GM23338 (cell line): Measurements from ENCODE around the gene SLF2. TPM values are rescaled to one million over a fixed set of nuclear protein-coding genes. Genes with fewer than 3 reads are reported as not detected.

ENCODE experiments used
- ATAC-seq: fragments of 200-7000 bp; cut with Tn5 transposase; 3 replicates; pipeline ENCODE4 v1.9.1; 2020
- DNase-seq: peaks from one replicate; pipeline ENCODE4 v3.0.0-alpha.2; 2015; ENCODE audit warnings: low spot score
- H2AFZ ChIP-seq: fragments of 200-600 bp; sonication (generic); 2 replicates; pipeline ENCODE4 v1.8.0; 2016; ENCODE audit warnings: antibody characterized with exemption, mild to moderate bottlenecking, moderate library complexity
- H3F3A ChIP-seq: fragments of 200-600 bp; sonication (generic); replicated peaks from 2 replicates; pipeline ENCODE4 v1.8.0; 2017; ENCODE audit warnings: antibody characterized with exemption, mixed run types, low read depth
- H3K27ac ChIP-seq: fragments of 200-600 bp; sonication (generic); 2 replicates; pipeline ENCODE4 v1.6.1; 2016; ENCODE audit warnings: low read depth
- H3K27me3 ChIP-seq: fragments of 200-600 bp; sonication (generic); 2 replicates; pipeline ENCODE4 v1.8.0; 2016; ENCODE audit warnings: mild to moderate bottlenecking, mixed run types, moderate library complexity; ENCODE audit not compliant: insufficient read depth
- H3K36me3 ChIP-seq: fragments of 200-600 bp; sonication (generic); 2 replicates; pipeline ENCODE4 v1.8.0; 2016; ENCODE audit warnings: mild to moderate bottlenecking; ENCODE audit not compliant: insufficient read depth
- H3K4me1 ChIP-seq: fragments of 200-600 bp; sonication (generic); 2 replicates; pipeline ENCODE4 v1.8.0; 2016; ENCODE audit warnings: mild to moderate bottlenecking, moderate library complexity; ENCODE audit not compliant: insufficient read depth
- H3K4me2 ChIP-seq: fragments of 200-600 bp; sonication (generic); 2 replicates; pipeline ENCODE4 v1.7.1; 2017; ENCODE audit warnings: mixed run types
- H3K4me3 ChIP-seq: fragments of 200-600 bp; sonication (generic); 2 replicates; pipeline ENCODE4 v1.6.1; 2016; ENCODE audit warnings: mixed run types
- H3K79me2 ChIP-seq: fragments of 200-600 bp; sonication (generic); replicated peaks from 2 replicates; pipeline ENCODE4 v1.8.0; 2017; ENCODE audit warnings: mild to moderate bottlenecking; ENCODE audit not compliant: insufficient read depth
- H3K9me2 ChIP-seq: fragments of 200-600 bp; sonication (generic); 2 replicates; pipeline ENCODE4 v1.8.0; 2017; ENCODE audit not compliant: insufficient read depth
- H4K20me1 ChIP-seq: fragments of 200-600 bp; sonication (generic); replicated peaks from 2 replicates; pipeline ENCODE4 v1.8.0; 2017; ENCODE audit warnings: mild to moderate bottlenecking; ENCODE audit not compliant: insufficient read depth
- H3K27ac Mint-ChIP-seq: 2 replicates; pipeline ENCODE4 v1.8.0; 2020; ENCODE audit warnings: inconsistent platforms, mild to moderate bottlenecking, moderate library complexity, mixed read lengths
- H3K27me3 Mint-ChIP-seq: 3 replicates; pipeline ENCODE4 v1.8.0; 2022; ENCODE audit warnings: low read depth, mild to moderate bottlenecking, moderate library complexity, mixed read lengths, inconsistent platforms; ENCODE audit not compliant: insufficient read depth, poor library complexity
- H3K36me3 Mint-ChIP-seq: 3 replicates; pipeline ENCODE4 v1.8.0; 2021; ENCODE audit warnings: low read depth, mild to moderate bottlenecking, inconsistent platforms, moderate library complexity, mixed read lengths
- H3K4me1 Mint-ChIP-seq: 3 replicates; pipeline ENCODE4 v1.8.0; 2020; ENCODE audit warnings: mild to moderate bottlenecking, inconsistent platforms, mixed read lengths
- H3K4me3 Mint-ChIP-seq: 3 replicates; pipeline ENCODE4 v1.8.0; 2021; ENCODE audit warnings: moderate library complexity, mild to moderate bottlenecking, inconsistent platforms, mixed read lengths
- H3K9me3 Mint-ChIP-seq: 3 replicates; pipeline ENCODE4 v1.8.0; 2020; ENCODE audit warnings: moderate library complexity, mild to moderate bottlenecking, inconsistent platforms, mixed read lengths
- CREB1 ChIP-seq: fragments of 250-450 bp; sonication (Bioruptor Pico); IDR thresholded peaks from 2 replicates; pipeline ENCODE4 v1.5.0; 2020; ENCODE audit warnings: low read depth, mild to moderate bottlenecking, moderate library complexity
- CTCF ChIP-seq, 2 experiments: fragments of 200-600 bp in 1 of 2; sonication (generic) in 1 of 2; conservative IDR thresholded peaks; 2 replicates each; pipeline versions ENCODE4 v1.5.1 to v1.6.1; 2016 to 2017; ENCODE audit warnings: antibody characterized with exemption in 2 of 2, low read depth in 2 of 2, mild to moderate bottlenecking in 2 of 2, moderate library complexity in 1 of 2
- ETS1 ChIP-seq: IDR thresholded peaks from 2 replicates; pipeline ENCODE4 v1.6.1; 2016; ENCODE audit warnings: antibody characterized with exemption
- EZH2 ChIP-seq: fragments of 200-600 bp; sonication (generic); IDR thresholded peaks from one replicate; pipeline ENCODE4 v1.8.0; 2017; ENCODE audit warnings: antibody characterized with exemption, mild to moderate bottlenecking, low read depth; ENCODE audit not compliant: unreplicated experiment
- EZH2phosphoT487 ChIP-seq: fragments of 200-600 bp; sonication (generic); IDR thresholded peaks from one replicate; pipeline ENCODE4 v1.8.1; 2018; ENCODE audit warnings: antibody characterized with exemption; ENCODE audit not compliant: unreplicated experiment
- JUNB ChIP-seq: IDR thresholded peaks from one replicate; pipeline ENCODE4 v1.6.1; 2016; ENCODE audit warnings: antibody characterized with exemption; ENCODE audit not compliant: unreplicated experiment
- NANOG ChIP-seq: IDR thresholded peaks from 2 replicates; pipeline ENCODE4 v1.6.1; 2016; ENCODE audit warnings: antibody characterized with exemption, borderline replicate concordance
- POLR2AphosphoS5 ChIP-seq: IDR thresholded peaks from 2 replicates; pipeline ENCODE4 v1.6.1; 2016; ENCODE audit warnings: antibody characterized with exemption, low read depth
- REST ChIP-seq: IDR thresholded peaks from one replicate; pipeline ENCODE4 v1.6.1; 2018; ENCODE audit warnings: antibody characterized with exemption; ENCODE audit not compliant: unreplicated experiment
- STAT1 ChIP-seq: IDR thresholded peaks from one replicate; pipeline ENCODE4 v1.6.1; 2016; ENCODE audit warnings: antibody characterized with exemption; ENCODE audit not compliant: unreplicated experiment
- ZNF114 ChIP-seq: fragments of 250-450 bp; sonication (Bioruptor Pico); IDR thresholded peaks from 2 replicates; pipeline ENCODE4 v1.5.0; 2020; ENCODE audit warnings: mild to moderate bottlenecking, moderate library complexity
- ZNF331 ChIP-seq: fragments of 250-450 bp; sonication (Bioruptor Pico); IDR thresholded peaks from 2 replicates; pipeline ENCODE4 v1.5.0; 2020; ENCODE audit warnings: low read depth, mild to moderate bottlenecking, moderate library complexity
- ZNF462 ChIP-seq: fragments of 250-450 bp; sonication (Bioruptor Pico); IDR thresholded peaks from 2 replicates; pipeline ENCODE4 v1.5.0; 2020; ENCODE audit warnings: mild to moderate bottlenecking, moderate library complexity
- polyA plus RNA-seq: library from polyadenylated mRNA; unstranded; fragments of >200 nt; fragmentation: Nextera tagmentation; extraction: Ambion mirVana; gene quantifications from 2 replicates; pipeline ENCODE4 v1.2.1, GENCODE V29; 2016
- total RNA-seq: library from RNA; depleted of rRNA; stranded (reverse); fragments of >200 nt; shearing (Covaris generic); gene quantifications from 2 replicates; pipeline ENCODE4 v1.2.3, GENCODE V29; 2014

The SLF2 gene
- total and polyA plus RNA-seq, 2 experiments from 2014 or later, result 13.6 to 22.1 TPM

- Mint-ChIP-seq H3K4me1 (peaks cover 12% of the 10 kb centered on the region; the same call in 2 of the 3 replicates), H3K9me3 (no peaks in the 10 kb centered on the region), H3K27me3 (peaks cover 7% of the 10 kb centered on the region), H3K36me3 (peaks cover 3% of the 10 kb centered on the region; the same call in 1 of the 3 replicates), H3K27ac (no peak overlapping the region), H3K4me3 (no peak overlapping the region)
- H3F3A ChIP-seq, result no peaks in the 10 kb centered on the region
- H3K4me3 ChIP-seq, result no peak overlapping the region
- H3K27ac ChIP-seq, result no peak overlapping the region
- peaks cover 8% of the 10 kb centered on the region for H3K79me2 ChIP-seq
- DNase-seq, result no peak
- H3K36me3 ChIP-seq, result no peaks in the 10 kb centered on the region
- no peak for ATAC-seq
- no peaks in the 10 kb centered on the region for H3K27me3 ChIP-seq
- no peaks in the 10 kb centered on the region for H3K4me1 ChIP-seq
- TF ChIP-seq POLR2AphosphoS5 (no peak), ETS1 (no peak), EZH2 (no peak), CREB1 (no peak), STAT1 (no peak), EZH2phosphoT487 (no peak), CTCF (conservative IDR thresholded peaks at IDR 0.05; ENCODE audit: low read depth in 2 of 2) (no peak), ZNF462 (no peak), ZNF114 (no peak), ZNF331 (CRISPR knock-in tag) (no peak), JUNB (no peak), NANOG (no peak), REST (no peak)
- no peak overlapping the region for H2AFZ ChIP-seq
- peaks cover 10% of the 10 kb centered on the region; the same call in 1 of the 2 replicates for H4K20me1 ChIP-seq
- no peak overlapping the region for H3K4me2 ChIP-seq
- H3K9me2 ChIP-seq, result no peaks in the 10 kb centered on the region
Measured at GRCh38 chr10:100981178-100981772, 68.5 kb downstream of the SLF2 start.
